Activated naive CD4-positive, alpha-beta T cell treated with anti-CD3 and anti-CD28 coated beads, Interleukin-2, amount 50 U/mL, for 72 hours (primary cell): ENCODE results near the gene DCAF17. TPM values are rescaled to one million over a fixed set of nuclear protein-coding genes. Genes with fewer than 3 reads are reported as not detected.
A peak's percentile ranks its signal among the peaks of the same experiment; 100 is the strongest.

Source experiments
- ATAC-seq, 2 donors: fragments of 150-1000 bp; cut with Tn5 transposase; 2 replicates each; pipeline ENCODE4 v1.10.0; 2021; ENCODE audit warnings: mild to moderate bottlenecking in 2 of 2, moderate library complexity in 2 of 2
- DNase-seq, 2 donors: peaks; one replicate each; pipeline ENCODE4 v3.0.0; 2021 to 2022; ENCODE audit warnings: low spot score in 2 of 2
- H3K27ac Mint-ChIP-seq, 2 donors: one replicate each; pipeline ENCODE4 v1.8.0; 2022; ENCODE audit warnings: mild to moderate bottlenecking in 2 of 2, mixed read lengths in 2 of 2
- H3K36me3 Mint-ChIP-seq, 2 donors: one replicate each; pipeline ENCODE4 v1.8.0; 2022; ENCODE audit warnings: mixed read lengths in 2 of 2
- H3K9me3 Mint-ChIP-seq, 2 donors: one replicate each; pipeline ENCODE4 v1.8.0; 2022; ENCODE audit warnings: mixed read lengths in 2 of 2
- total RNA-seq, 2 donors: library from RNA; stranded (reverse); gene quantifications; one replicate each; pipeline ENCODE4 v1.2.3, GENCODE V29; 2022

DCAF17 gene, protein sequence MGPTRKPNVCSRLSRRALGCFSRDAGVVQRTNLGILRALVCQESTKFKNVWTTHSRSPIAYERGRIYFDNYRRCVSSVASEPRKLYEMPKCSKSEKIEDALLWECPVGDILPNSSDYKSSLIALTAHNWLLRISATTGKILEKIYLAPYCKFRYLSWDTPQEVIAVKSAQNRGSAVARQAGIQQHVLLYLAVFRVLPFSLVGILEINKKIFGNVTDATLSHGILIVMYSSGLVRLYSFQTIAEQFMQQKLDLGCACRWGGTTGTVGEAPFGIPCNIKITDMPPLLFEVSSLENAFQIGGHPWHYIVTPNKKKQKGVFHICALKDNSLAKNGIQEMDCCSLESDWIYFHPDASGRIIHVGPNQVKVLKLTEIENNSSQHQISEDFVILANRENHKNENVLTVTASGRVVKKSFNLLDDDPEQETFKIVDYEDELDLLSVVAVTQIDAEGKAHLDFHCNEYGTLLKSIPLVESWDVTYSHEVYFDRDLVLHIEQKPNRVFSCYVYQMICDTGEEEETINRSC
- 10 to 100 TPM; 15.8 to 17.6 TPM for total RNA-seq

DNA sequence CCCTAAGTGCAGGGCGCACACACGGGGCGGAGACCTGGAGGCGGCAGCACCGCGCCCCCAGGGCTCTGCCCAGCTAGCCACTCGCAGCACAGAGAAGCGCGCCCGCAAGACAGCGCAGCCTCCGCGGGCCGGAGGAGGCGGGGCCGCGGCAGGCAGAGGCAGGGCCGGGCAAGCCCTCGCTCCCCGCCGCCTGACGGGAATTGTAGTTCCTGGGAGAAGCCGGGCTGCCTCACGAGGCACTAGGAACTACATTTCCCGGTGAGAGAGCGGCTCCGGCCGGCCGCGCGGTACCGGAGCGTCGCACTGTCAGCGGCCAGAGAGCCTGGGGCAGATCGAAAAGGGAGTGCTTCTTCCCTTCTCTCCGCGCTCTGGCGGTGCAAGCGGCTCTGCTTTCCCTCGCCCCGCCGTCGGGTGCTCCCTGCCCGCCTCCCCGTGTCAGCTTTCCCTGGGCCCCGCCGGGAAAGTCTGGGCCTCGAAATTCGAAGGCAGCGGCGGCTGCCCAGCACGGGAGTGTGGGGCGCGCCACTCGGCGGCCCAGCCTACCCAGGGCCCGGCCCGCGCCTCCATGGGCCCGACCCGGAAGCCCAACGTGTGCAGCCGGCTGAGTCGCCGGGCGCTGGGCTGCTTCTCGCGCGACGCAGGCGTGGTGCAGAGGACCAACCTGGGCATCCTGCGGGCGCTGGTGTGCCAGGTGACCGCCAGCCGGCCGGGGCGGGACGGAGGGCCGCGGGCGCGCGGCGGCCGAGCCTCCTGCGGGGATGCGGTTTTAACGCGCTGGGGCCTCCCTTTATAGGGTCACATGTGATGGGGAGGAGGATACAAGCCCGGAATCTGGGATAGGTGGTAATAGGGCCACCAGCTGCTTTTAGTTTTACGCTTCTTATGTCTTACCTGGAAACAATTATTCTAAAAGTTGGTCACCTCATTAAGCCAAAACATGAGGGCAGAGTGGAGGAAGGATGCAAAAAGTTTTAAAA lies at the start of gene DCAF17:
DCAF17 (plus strand) TSS at position 214 of the 977 bp plus-strand sequence; CDS start at position 566, 352 bp downstream.
- H3K9me3 Mint-ChIP-seq = peaks cover 0 to 4% of the 10 kb centered on the region in 2 donors
- H3K27ac Mint-ChIP-seq = peak within 1 kb of the TSS; percentile 92 to 97
- ATAC-seq = peak; percentile 92 to 93
- peaks cover 25 to 73% of the 10 kb centered on the region in 2 donors for H3K36me3 Mint-ChIP-seq
- peak; percentile 93 for DNase-seq

DNA sequence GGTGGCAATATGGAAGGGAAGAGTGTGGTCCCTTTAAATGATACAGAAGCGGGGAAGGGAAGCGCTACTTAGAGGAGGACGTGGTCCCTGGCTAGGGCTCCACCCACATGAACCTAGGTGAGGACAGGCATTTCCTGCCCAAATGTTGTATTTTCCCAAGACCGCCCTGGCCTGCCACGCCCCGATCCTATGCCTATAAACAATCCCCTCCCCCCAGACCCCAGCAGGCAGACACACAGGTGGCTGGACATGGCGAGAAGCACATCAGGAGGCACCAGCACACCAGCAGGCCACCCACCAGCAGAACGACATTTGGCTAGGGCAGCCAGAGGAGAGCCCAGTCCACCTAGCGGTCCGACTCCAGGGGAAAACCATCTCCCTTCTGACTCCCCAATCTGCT lies 47.4 kb upstream of the DCAF17 start:
- Mint-ChIP-seq H3K36me3 (peaks cover 8 to 31% of the 10 kb centered on the region in 2 donors), H3K9me3 (peaks cover 0 to 5% of the 10 kb centered on the region in 2 donors), H3K27ac (no peak overlapping the region)
- DNase-seq (no peak), ATAC-seq (no peak)

DNA sequence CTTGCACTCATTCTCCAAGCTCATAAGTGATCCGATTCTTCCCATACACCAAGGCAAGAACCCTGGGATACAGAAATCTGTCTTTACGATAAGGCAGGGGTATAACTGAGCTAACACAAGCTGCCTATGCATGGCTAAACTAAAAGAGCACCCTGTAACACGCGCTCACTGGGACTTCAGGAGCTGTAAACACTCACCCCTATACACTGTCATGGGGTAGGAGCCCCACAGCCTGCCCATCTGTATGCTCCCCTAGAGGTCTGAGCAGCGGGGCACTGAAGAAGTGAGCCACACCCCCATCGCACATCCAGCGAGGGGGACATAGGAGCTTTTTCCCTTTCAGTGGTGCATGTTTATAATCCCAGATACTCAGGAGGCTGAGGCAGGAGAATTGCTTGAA lies 47.0 kb upstream of the DCAF17 start:
- H3K36me3 Mint-ChIP-seq = peaks cover 5 to 33% of the 10 kb centered on the region in 2 donors
- H3K27ac Mint-ChIP-seq = no peak overlapping the region
- DNase-seq (no peak), ATAC-seq (no peak)
- H3K9me3 Mint-ChIP-seq = peaks cover 0 to 5% of the 10 kb centered on the region in 2 donors

GRCh38 chr2:171389325-171389724 lies 44.7 kb upstream of the DCAF17 start:
- DNase-seq (no peak), ATAC-seq (peak in 1 of 2 donors; percentile 3)
- Mint-ChIP-seq H3K27ac (no peak overlapping the region), H3K36me3 (peaks cover 0 to 20% of the 10 kb centered on the region in 2 donors), H3K9me3 (no peaks in the 10 kb centered on the region)

- Mint-ChIP-seq H3K9me3 (no peaks in the 10 kb centered on the region), H3K27ac (no peak overlapping the region)
- no peak for ATAC-seq
These were observed 44.2 kb upstream of the DCAF17 start for GRCh38 chr2:171389780-171390179.

GRCh38 chr2:171390941-171391516 lies 43.0 kb upstream of the DCAF17 start:
- H3K27ac Mint-ChIP-seq = peak overlapping the region in 1 of 2 donors; percentile 17
- ATAC-seq = peak; percentile 69 to 94
- peak in 1 of 2 donors; percentile 35 for DNase-seq

More at GRCh38 chr2:171389780-171390179, 44.2 kb upstream of the DCAF17 start:
- peaks cover 0 to 20% of the 10 kb centered on the region in 2 donors for H3K36me3 Mint-ChIP-seq
- no peak for DNase-seq

DNA sequence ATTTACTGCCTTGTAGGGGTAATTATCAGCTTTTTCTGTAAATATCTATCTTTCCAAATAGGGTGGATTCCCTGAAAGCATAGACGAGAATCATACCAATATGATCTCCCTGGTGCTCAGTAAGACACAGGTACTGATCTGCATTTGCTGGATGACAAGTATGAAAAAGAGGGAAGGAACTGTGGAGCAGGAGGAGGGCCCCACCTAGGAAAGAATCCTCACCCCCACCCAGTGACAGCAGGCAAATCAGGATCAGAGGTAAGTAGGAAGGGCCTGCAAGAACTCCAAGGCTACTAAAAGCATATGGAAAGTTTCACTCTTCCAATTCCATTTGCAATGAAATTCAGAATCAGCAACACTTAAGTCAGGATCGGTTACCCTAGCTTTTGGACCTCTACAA lies 42.5 kb upstream of the DCAF17 start:
- Mint-ChIP-seq H3K27ac (peak overlapping the region; percentile 17 to 81), H3K36me3 (peaks cover 0 to 23% of the 10 kb centered on the region in 2 donors), H3K9me3 (no peaks in the 10 kb centered on the region)
- ATAC-seq = no peak
- DNase-seq = no peak

More at GRCh38 chr2:171390941-171391516, 43.0 kb upstream of the DCAF17 start:
- Mint-ChIP-seq H3K9me3 (no peaks in the 10 kb centered on the region), H3K36me3 (peaks cover 0 to 20% of the 10 kb centered on the region in 2 donors)

GRCh38 chr2:171393487-171393886 lies 40.5 kb upstream of the DCAF17 start:
- Mint-ChIP-seq H3K9me3 (peaks cover 0 to 4% of the 10 kb centered on the region in 2 donors), H3K36me3 (peaks cover 0 to 32% of the 10 kb centered on the region in 2 donors), H3K27ac (no peak overlapping the region)
- DNase-seq (no peak), ATAC-seq (no peak)

- peaks cover 0 to 32% of the 10 kb centered on the region in 2 donors for H3K36me3 Mint-ChIP-seq
- ATAC-seq (no peak), DNase-seq (no peak)
- no peak overlapping the region for H3K27ac Mint-ChIP-seq
- H3K9me3 Mint-ChIP-seq = peaks cover 0 to 4% of the 10 kb centered on the region in 2 donors
These were observed 39.8 kb upstream of the DCAF17 start for GRCh38 chr2:171394164-171394740.

DNA sequence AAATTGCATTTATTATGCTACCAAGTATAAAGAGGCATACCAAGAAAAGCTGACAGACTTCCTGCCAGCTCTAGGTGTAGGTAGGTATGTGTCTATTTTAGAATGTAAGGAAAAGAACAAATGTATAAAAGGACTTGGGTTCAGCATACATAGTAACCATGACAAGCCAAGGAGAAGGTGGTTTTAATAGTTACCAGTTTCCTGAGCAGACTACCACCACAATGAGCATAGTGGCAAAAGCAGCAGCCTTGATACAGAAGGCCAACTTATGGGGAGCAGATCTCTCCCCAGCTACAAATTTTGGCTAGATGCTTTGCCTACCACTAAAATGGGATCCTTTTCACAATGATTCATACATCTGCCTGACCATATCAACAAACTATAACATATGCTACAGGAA lies 34.7 kb upstream of the DCAF17 start:
- no peak for DNase-seq
- H3K36me3 Mint-ChIP-seq = peaks cover 7 to 29% of the 10 kb centered on the region in 2 donors
- no peak overlapping the region for H3K27ac Mint-ChIP-seq
- peaks cover 7 to 13% of the 10 kb centered on the region in 2 donors for H3K9me3 Mint-ChIP-seq
- no peak for ATAC-seq

DNA sequence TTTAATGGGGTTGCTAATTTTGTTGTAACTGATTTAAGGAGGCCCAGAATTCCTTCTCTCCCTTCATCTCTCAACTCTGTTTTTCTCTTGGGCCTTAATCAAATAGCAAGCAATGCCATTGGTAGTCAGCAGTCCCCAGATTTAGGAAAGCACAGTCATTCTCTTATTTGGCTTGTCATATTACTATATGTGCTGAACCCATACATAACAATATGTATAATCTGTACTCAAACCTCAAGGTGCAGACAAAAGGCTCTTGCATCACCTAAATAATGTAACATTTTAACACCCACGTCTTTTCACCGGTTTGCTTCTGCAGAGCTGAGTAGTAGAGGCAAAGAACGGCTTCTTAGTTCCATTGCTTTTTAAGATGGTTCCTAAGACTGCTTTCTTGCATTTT lies 33.6 kb upstream of the DCAF17 start:
- ATAC-seq = peak in 1 of 2 donors; percentile 34
- Mint-ChIP-seq H3K27ac (no peak overlapping the region), H3K9me3 (peaks cover 13 to 14% of the 10 kb centered on the region in 2 donors), H3K36me3 (peaks cover 12 to 39% of the 10 kb centered on the region in 2 donors)
- DNase-seq = no peak

GRCh38 chr2:171401947-171402346 lies 32.1 kb upstream of the DCAF17 start:
- Mint-ChIP-seq H3K9me3 (peaks cover 13 to 17% of the 10 kb centered on the region in 2 donors), H3K27ac (no peak overlapping the region), H3K36me3 (peaks cover 12 to 38% of the 10 kb centered on the region in 2 donors)
- ATAC-seq (no peak), DNase-seq (no peak)

GRCh38 chr2:171402906-171403580 lies 31.0 kb upstream of the DCAF17 start:
- ATAC-seq = peak in 1 of 2 donors; percentile 89
- Mint-ChIP-seq H3K9me3 (peaks cover 12 to 17% of the 10 kb centered on the region in 2 donors), H3K36me3 (peaks cover 12 to 29% of the 10 kb centered on the region in 2 donors), H3K27ac (no peak overlapping the region)
- DNase-seq = no peak

GRCh38 chr2:171404261-171404660 lies 29.8 kb upstream of the DCAF17 start:
- ATAC-seq = no peak
- Mint-ChIP-seq H3K36me3 (peaks cover 12 to 29% of the 10 kb centered on the region in 2 donors), H3K9me3 (peaks cover 9 to 17% of the 10 kb centered on the region in 2 donors), H3K27ac (no peak overlapping the region)
- DNase-seq = no peak

DNA sequence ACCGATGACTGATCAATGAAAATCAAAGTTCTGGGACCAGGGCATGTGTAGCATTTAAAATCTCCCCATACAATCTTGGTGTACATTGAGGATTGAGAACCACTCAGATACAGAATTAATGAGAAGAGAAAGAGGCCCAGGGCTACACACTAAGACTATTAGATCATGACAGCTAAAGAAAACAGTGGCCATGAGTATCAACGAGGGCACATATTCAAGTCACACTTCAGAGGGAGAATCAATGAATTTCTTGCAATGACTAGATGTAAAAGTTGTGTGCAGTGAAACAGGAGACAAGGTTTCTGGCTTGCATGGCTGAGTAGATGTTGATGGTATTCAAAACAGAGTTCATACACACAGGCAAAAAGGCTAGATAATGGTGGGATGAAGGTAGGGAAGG lies 29.3 kb upstream of the DCAF17 start:
- Mint-ChIP-seq H3K27ac (no peak overlapping the region), H3K9me3 (peaks cover 9 to 17% of the 10 kb centered on the region in 2 donors), H3K36me3 (peaks cover 12 to 29% of the 10 kb centered on the region in 2 donors)
- DNase-seq (no peak), ATAC-seq (no peak)
